MG63 (cell line): ENCODE data around the gene MICALL2. TPM values are rescaled to one million over a fixed set of nuclear protein-coding genes. Genes with fewer than 3 reads are reported as not detected.
A peak's percentile ranks its signal among the peaks of the same experiment; 100 is the strongest.

Source experiments
- DNase-seq: peaks from one replicate; pipeline ENCODE4 v3.0.0-alpha.2; 2020
- H3K27me3 ChIP-seq: fragments of 250-450 bp; sonication (Bioruptor Pico); 2 replicates; pipeline ENCODE4 v1.5.1; 2020; ENCODE audit warnings: mild to moderate bottlenecking, moderate library complexity
- H3K36me3 ChIP-seq: fragments of 250-450 bp; sonication (Bioruptor Pico); 2 replicates; pipeline ENCODE4 v1.5.1; 2020; ENCODE audit warnings: mild to moderate bottlenecking, moderate library complexity
- H3K4me3 ChIP-seq: fragments of 250-450 bp; sonication (Bioruptor Pico); 2 replicates; pipeline ENCODE4 v1.5.1; 2020; ENCODE audit warnings: mild to moderate bottlenecking, moderate library complexity
- H3K9me3 ChIP-seq: fragments of 250-450 bp; sonication (Bioruptor Pico); 2 replicates; pipeline ENCODE4 v1.5.1; 2020; ENCODE audit warnings: mild to moderate bottlenecking, moderate library complexity
- total RNA-seq: library from RNA; depleted of rRNA; stranded (reverse); fragments of >200 nt; shearing (Covaris generic); gene quantifications from 2 replicates; pipeline ENCODE4 v1.2.3, GENCODE V29; 2014; ENCODE audit warnings: low replicate concordance; rRNA removed

Gene MICALL2
- 7.9 and 13.5 TPM in 2 replicates for total RNA-seq

DNA sequence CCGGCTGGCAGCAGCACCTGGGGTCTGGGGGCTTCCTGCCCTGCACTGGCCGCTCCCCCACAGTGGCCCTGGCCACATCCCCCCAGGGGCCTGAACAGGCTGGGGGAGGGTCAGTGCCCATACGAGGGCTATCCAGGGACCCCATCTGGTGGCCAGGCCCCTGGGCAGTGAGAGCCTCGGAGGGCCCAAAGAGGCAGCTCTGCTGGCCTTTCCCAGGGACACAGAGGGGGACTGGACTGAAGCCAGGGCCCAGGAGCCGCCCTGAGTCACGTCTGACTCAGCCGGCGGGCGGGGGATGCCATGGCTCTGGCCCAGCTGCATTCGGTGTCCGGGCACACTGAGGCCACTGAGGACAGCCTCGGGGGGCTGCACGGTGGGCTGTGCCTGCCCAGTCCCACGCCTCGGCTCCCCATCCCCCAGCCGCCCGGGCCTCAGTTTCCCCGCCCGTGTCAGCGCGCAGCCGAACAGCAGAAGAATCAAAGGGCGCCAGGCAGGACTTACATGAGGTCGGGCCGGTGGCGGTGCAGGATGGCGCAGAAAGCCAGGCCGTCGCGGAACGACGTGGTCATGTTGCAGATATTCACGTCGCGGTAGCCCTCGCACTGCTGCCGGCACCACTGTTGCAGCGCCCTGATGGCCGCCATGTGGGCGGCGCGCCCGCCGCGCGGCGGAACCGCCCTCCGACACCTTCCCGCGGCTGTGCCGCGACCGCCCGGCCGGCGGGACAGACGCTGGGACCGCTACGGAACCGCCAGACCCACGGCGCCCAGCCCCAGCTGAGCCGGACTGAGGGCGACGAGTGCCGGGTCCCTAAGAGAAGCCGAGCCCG is at the start of gene MICALL2:
MICALL2 (minus strand) TSS at position 788 of the 829 bp plus-strand sequence; CDS start at position 644, 144 bp downstream.
- peak within 1 kb of the TSS; percentile 74 for H3K4me3 ChIP-seq
- no peaks in the 10 kb centered on the region for H3K9me3 ChIP-seq
- H3K36me3 ChIP-seq: no peaks in the 10 kb centered on the region; the same call in 1 of the 2 replicates
- H3K27me3 ChIP-seq: no peaks in the 10 kb centered on the region
- peak; percentile 89 for DNase-seq

DNA sequence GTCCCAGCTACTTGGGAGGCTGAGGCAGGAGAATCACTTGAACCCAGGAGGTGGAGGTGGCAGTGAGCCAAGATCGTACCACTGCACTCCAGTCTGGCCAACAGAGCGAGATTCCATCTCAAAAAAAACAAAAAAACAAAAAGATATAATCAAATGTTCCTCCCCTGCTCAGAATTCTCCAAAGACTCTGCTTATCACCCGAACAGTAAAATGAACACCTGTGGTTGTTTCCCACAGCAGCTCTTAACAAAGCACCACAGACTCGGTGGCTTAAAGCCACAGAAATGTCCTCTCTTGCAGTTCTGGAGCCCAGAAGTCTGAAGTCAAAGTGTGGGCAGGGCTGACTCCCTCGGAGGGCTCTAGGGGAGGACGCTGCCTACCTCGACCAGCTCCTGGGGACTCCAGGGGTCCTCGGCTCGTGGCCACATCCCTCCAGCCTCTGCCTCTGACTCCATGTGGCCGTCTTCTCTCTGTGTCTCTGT is 49.0 kb upstream of the MICALL2 start:
- DNase-seq: no peak
- H3K27me3 ChIP-seq: no peaks in the 10 kb centered on the region

GRCh38 chr7:1505731-1506550 is 46.7 kb upstream of the MICALL2 start:
- Histone ChIP-seq H3K4me3 (no peak overlapping the region), H3K36me3 (peaks cover 4% of the 10 kb centered on the region), H3K27me3 (no peaks in the 10 kb centered on the region), H3K9me3 (no peaks in the 10 kb centered on the region)
- no peak for DNase-seq

More for the DNA sequence above, 49.0 kb upstream of the MICALL2 start:
- H3K36me3 ChIP-seq: no peaks in the 10 kb centered on the region
- H3K9me3 ChIP-seq: no peaks in the 10 kb centered on the region
- H3K4me3 ChIP-seq: no peak overlapping the region

DNA sequence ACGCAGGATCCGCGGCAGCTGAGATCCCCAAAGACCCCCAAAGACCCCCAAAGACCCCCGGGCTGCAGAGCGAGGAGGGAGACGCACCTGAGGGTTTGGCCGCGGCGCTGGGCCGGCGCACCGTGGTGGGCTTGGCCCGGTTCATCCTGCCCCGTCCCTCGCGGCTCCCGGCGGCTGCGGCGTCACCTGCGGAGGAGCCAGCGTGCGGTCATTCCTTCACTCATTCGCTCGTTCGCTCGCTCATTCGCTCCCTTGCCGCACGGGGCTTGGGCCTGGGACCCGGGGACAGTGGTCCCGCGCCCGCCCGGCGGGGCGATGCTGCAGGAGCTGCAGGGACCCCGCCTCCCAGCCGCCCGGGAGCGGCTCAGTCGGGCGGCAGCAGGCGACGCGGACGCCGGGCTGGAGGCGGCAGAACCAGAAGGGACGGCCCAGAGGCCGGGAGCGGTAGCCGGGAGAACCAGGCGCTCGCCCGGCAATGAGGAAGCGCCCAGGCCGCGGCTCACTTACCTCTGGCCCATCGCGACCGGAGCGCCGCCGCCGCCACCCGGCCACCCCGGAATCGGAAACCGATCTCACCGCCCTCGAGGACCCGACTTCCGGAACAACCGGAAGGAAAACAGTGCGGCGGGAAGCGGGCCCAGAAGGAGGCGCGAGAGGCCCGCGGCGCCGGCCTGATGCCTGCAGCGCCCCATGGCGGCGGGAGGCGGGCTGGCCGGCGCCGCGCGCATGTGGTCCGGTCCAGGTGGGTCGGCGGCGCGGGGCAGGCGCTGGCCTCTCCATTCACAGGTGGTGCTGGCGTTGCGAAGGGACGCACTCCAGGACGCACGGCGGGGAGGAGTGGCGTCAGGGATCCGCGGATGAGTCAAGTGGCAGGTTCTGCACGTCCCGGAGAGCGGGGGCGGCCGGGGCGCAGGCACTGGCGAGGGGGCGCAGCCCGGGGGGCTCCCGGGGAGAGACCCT is 44.8 kb upstream of the MICALL2 start, which contains the start of gene INTS1:
INTS1 (minus strand) TSS at position 574 of the 960 bp plus-strand sequence; CDS start at position 145, 429 bp downstream.
- peak within 1 kb of the TSS; percentile 93 for H3K4me3 ChIP-seq
- H3K27me3 ChIP-seq: no peaks in the 10 kb centered on the region
- DNase-seq: peak; percentile 90

DNA sequence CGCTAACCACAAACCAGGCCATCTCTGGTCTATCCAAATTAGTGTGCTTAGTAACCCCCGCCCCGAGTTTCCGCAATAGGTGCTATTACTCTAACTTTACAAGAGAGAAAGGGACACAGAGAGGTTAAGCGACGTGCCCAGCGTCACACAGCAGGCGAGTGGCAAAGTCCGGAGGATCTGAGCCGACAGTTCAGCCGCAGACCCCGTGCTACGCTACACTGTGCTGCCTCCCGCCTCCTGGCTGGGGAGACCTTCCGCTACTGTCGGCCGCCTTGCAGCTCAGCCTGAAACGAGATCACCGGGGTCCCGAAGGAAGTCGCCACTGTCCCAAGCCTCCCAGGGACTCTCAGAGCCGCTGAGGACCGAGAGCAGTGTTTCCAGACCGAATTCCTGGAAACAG is 44.1 kb upstream of the MICALL2 start:
- DNase-seq: no peak
- H3K27me3 ChIP-seq: no peaks in the 10 kb centered on the region
- peak overlapping the region; percentile 93 for H3K4me3 ChIP-seq
- no peaks in the 10 kb centered on the region for H3K9me3 ChIP-seq
- peaks cover 8% of the 10 kb centered on the region for H3K36me3 ChIP-seq

More for the DNA sequence above, 44.8 kb upstream of the MICALL2 start, which contains the start of gene INTS1:
- H3K9me3 ChIP-seq: no peaks in the 10 kb centered on the region
- H3K36me3 ChIP-seq: peaks cover 8% of the 10 kb centered on the region

GRCh38 chr7:1502845-1503244 is 43.6 kb upstream of the MICALL2 start:
- no peaks in the 10 kb centered on the region for H3K27me3 ChIP-seq
- H3K9me3 ChIP-seq: no peaks in the 10 kb centered on the region
- no peak for DNase-seq
- peaks cover 8% of the 10 kb centered on the region for H3K36me3 ChIP-seq
- peak overlapping the region; percentile 93 for H3K4me3 ChIP-seq

DNA sequence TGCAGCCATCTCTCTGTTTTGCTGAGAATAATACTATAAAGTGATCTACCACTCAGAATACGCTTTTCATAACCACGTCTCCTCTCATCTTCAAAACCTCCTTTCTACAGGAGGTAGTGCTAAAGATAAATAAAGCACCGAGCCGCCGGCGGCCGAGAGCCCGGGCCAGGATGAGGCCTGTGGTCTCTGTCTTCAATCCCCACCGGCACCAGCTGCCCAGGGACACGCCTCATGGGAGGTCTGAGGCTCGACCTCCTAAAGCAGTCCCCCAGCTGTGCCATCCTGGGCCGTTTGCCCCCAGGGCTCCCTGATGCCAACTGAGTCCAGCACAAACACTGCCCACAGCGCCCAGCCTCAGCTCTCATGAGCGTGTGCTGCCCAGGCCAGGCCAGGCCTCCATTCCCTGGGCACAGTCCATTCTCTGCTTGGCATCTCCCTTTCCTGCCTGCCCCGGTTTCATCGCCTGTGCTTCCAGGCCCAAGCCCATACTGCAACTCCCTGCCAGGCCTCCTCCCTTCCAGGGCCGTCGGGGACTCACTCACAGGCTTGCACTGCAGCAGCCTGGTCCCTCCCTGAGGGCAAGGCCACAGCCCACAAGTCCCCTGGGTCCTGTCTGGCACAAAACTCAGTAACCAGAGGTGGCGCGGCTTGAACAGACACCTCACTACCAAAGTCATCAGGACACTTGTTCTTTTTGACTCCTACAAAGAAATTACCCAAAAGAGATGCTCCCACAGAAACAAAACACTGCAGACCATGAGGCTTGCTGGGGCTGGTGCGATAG is 42.4 kb upstream of the MICALL2 start:
- H3K36me3 ChIP-seq: peaks cover 8% of the 10 kb centered on the region
- DNase-seq: no peak
- H3K27me3 ChIP-seq: no peaks in the 10 kb centered on the region
- no peak overlapping the region for H3K4me3 ChIP-seq
- H3K9me3 ChIP-seq: no peaks in the 10 kb centered on the region

DNA sequence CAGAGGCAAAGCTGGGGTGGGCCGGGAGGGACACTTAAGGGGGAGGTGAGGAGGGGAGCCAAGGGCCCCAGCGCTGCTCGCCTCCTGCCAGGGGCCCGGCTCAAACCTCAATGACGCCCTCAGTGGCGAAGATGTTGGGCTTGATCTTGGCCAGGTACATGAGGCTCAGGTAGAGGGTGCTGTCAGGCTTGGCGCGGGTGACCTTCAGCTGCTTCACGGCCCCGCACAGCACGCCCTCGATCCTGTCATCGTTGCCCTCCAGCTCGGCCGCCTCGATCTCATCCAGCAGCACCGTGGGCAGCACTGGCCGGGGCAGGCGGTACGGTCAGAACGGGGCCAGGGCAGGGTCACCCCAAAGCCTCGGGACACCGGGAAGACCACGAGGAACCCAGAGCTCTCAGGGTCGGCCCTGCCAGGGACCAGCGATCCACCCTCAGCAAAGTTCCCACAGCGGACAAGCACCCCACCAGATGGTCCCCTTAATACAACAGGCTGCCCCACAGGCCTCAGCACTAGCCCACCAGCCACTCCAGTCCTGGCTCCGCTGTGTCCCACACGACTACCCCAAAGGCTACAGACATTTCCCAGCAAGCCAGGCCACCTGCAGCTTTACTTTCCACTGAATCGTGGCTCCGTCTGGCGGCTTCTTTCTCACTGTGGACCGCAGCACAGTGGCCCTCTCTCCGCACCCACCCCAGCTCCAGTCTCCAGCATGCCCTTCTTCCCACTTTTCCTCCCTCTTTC is 41.0 kb upstream of the MICALL2 start:
- Histone ChIP-seq H3K36me3 (peaks cover 8% of the 10 kb centered on the region), H3K9me3 (no peaks in the 10 kb centered on the region), H3K27me3 (no peaks in the 10 kb centered on the region), H3K4me3 (no peak overlapping the region)
- DNase-seq: no peak

DNA sequence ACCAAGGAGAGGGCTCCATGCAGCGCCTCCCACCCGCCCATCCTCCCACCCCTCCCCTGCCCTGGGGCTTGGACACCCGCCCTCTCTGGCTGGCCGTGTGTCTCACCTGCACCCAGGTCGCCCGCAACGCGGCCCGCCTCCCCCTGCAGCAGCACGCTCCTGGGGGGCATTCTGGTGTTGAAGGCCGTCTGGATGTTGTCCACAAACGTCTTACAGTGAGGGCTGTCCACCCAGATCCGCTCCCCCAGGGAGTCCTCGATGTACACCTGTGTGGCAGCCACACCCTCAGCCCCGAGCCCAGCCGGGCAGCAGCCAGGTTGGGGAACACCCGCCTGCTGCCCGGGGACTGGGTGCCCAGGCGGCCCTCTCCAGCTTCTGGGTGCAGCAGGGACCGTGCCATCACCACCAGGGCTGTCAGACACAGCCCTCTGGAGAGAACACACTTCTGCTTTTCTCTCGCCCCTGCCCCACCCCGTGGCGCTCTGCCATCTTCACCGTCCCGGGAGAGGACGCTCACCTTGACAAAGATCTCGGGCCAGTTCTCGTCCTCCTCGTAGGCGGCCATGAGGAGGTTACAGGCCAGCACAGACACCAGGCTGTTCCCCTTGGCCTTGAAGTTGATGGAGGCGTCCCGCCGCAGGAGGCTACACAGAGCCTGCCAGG is 40.2 kb upstream of the MICALL2 start:
- H3K4me3 ChIP-seq: no peak overlapping the region
- no peaks in the 10 kb centered on the region for H3K9me3 ChIP-seq
- H3K36me3 ChIP-seq: peaks cover 8% of the 10 kb centered on the region
- no peaks in the 10 kb centered on the region for H3K27me3 ChIP-seq
- DNase-seq: no peak

GRCh38 chr7:1498370-1499305 is 39.4 kb upstream of the MICALL2 start:
- H3K36me3 ChIP-seq: peaks cover 8% of the 10 kb centered on the region
- no peak overlapping the region for H3K4me3 ChIP-seq
- no peaks in the 10 kb centered on the region for H3K27me3 ChIP-seq
- DNase-seq: no peak
- H3K9me3 ChIP-seq: no peaks in the 10 kb centered on the region

GRCh38 chr7:1497293-1497927 is 38.1 kb upstream of the MICALL2 start:
- H3K4me3 ChIP-seq: no peak overlapping the region
- no peaks in the 10 kb centered on the region for H3K27me3 ChIP-seq
- no peak for DNase-seq
- H3K36me3 ChIP-seq: peaks cover 6% of the 10 kb centered on the region
- H3K9me3 ChIP-seq: no peaks in the 10 kb centered on the region

DNA sequence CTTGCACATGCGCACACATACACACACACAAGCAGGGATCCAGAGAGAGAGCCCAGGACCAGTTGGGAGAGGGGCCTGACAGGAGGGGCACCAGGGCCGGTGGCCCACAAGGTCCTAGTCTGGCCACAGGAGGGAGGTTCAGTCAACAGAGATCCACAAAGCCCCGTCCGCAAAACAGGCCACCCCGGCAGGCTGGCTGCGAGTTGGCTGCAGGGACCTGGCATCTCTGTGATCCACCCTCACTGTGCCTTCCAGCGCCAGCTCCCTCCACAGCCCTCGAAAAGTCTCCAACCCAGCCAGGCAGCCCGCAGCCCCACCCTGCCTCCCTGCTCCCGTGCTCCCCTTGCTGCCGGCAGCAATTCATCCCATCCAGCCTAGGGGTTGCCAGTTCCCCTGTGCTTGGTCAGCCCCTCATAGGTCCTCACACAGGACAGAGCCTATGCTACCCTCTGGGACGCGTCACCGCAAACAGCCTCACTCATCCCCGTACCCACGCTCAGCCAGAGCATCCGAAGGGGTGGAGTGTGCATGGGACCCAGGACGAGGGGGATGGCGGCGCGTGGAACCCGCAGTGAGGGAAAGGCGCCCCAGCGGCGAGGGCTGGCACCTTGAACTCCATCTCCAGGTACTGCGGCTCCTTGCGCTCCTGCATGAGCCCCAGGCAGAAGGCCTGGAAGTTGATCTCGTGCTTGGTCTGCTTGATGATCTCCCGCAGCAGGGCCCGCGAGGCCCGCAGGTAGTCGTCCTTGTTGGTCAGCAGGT is 37.4 kb upstream of the MICALL2 start:
- peaks cover 4% of the 10 kb centered on the region for H3K36me3 ChIP-seq
- no peak for DNase-seq
- H3K27me3 ChIP-seq: no peaks in the 10 kb centered on the region
- H3K4me3 ChIP-seq: no peak overlapping the region
- no peaks in the 10 kb centered on the region for H3K9me3 ChIP-seq
